ENCODE results near the gene SRRD.

GRCh38 chr22:26450453-26451185, 33.1 kb upstream of the SRRD start:
- TF ChIP-seq CTCF (IDR thresholded peaks at IDR 0.05), result no peak
- no peak for TF ChIP-seq POLR2A (IDR thresholded peaks at IDR 0.05)

Data from uterus (tissue), 2 donors.